Caco-2 (cell line): Measurements from ENCODE around the gene SYNPO2. TPM values are rescaled to one million over a fixed set of nuclear protein-coding genes. Genes with fewer than 3 reads are reported as not detected.
"Not testable (repeated sequence)": the region's sequence is repeated elsewhere in the genome, so short reads cannot be mapped to it uniquely, and the experiment has no call there.

ENCODE experiments used
- BruUV-seq: library from RNA; stranded (reverse); fragments of 400-500 nt; replicated peaks from 2 replicates; lab custom pipeline; 2021; lab: Mats Ljungman, UMichigan
- CTCF ChIA-PET: fragments of 300-600 bp; sonication (Branson Sonifier 250); formaldehyde crosslinking; loops from one replicate; lab custom pipeline; 2022; ENCODE audit warnings: antibody characterized with exemption; lab: Charles Lee
- POLR2A ChIA-PET: fragments of 300-600 bp; sonication (Branson Sonifier 250); formaldehyde crosslinking; loops from one replicate; lab custom pipeline; 2022; ENCODE audit warnings: antibody characterized with exemption; lab: Charles Lee
- DNase-seq, 2 experiments: peaks; one replicate each; pipeline versions ENCODE4 v3.0.0 to v3.0.0-alpha.2; 2020 to 2022
- H3K27me3 ChIP-seq: replicated peaks from 2 replicates; pipeline ENCODE4 v1.6.0; 2011; ENCODE audit warnings: low read length; ENCODE audit not compliant: control insufficient read depth, insufficient read depth
- H3K36me3 ChIP-seq: 2 replicates; pipeline ENCODE4 v1.5.1; 2011; ENCODE audit warnings: low read length; ENCODE audit not compliant: control insufficient read depth, insufficient read depth
- H3K4me1 ChIP-seq: fragments of 250-450 bp; sonication (Bioruptor Pico); 2 replicates; pipeline ENCODE4 v1.5.1; 2020; ENCODE audit warnings: mild to moderate bottlenecking
- H3K4me3 ChIP-seq: 2 replicates; pipeline ENCODE4 v1.5.1; 2011; ENCODE audit warnings: low read depth, mild to moderate bottlenecking, control low read depth, low read length
- H3K9me3 ChIP-seq: fragments of 250-450 bp; sonication (Bioruptor Pico); 2 replicates; pipeline ENCODE4 v1.5.1; 2020; ENCODE audit warnings: mild to moderate bottlenecking, moderate library complexity
- H3K27ac Mint-ChIP-seq: one replicate; pipeline ENCODE4 v1.8.0; 2022; ENCODE audit warnings: mixed read lengths; ENCODE audit not compliant: unreplicated experiment
- H3K27me3 Mint-ChIP-seq: one replicate; pipeline ENCODE4 v1.8.0; 2022; ENCODE audit warnings: mixed read lengths; ENCODE audit not compliant: insufficient read depth, unreplicated experiment
- H3K36me3 Mint-ChIP-seq: one replicate; pipeline ENCODE4 v1.8.0; 2022; ENCODE audit warnings: mild to moderate bottlenecking, mixed read lengths; ENCODE audit not compliant: insufficient read depth, unreplicated experiment
- H3K4me1 Mint-ChIP-seq: one replicate; pipeline ENCODE4 v1.8.0; 2022; ENCODE audit warnings: low read depth, mixed read lengths; ENCODE audit not compliant: unreplicated experiment
- H3K4me3 Mint-ChIP-seq: one replicate; pipeline ENCODE4 v1.8.0; 2022; ENCODE audit warnings: mild to moderate bottlenecking, moderate library complexity, mixed read lengths; ENCODE audit not compliant: unreplicated experiment
- H3K9me3 Mint-ChIP-seq: one replicate; pipeline ENCODE4 v1.8.0; 2022; ENCODE audit warnings: mixed read lengths; ENCODE audit not compliant: unreplicated experiment
- CTCF ChIP-seq, 2 experiments: fragments of 200-600 bp in 1 of 2; IDR thresholded peaks; 1 replicate in 1 of 2; 2 replicates in 1 of 2; pipeline versions ENCODE4 v1.5.1 to v1.8.0; 2011 to 2022; ENCODE audit warnings: antibody characterized with exemption in 1 of 2, control low read depth in 1 of 2, inconsistent platforms in 1 of 2, low read depth in 1 of 2, low read length in 1 of 2, mild to moderate bottlenecking in 1 of 2, moderate library complexity in 1 of 2; ENCODE audit not compliant: insufficient read depth in 1 of 2, severe bottlenecking in 1 of 2, unreplicated experiment in 1 of 2
- intact Hi-C: fragments of 100-400 bp; cut with micrococcal nuclease; formaldehyde crosslinking; loops from one replicate; pipeline ENCODE4 v1.10.0; 2022; ENCODE audit not compliant: unreplicated experiment
- total RNA-seq: library from RNA; stranded (reverse); gene quantifications from 2 replicates; pipeline ENCODE4 v1.2.3, GENCODE V29; 2022

Gene SYNPO2
- total RNA-seq, 1 experiment from 2014 or later = 0.16 TPM

- POLR2A ChIA-PET = no interaction called here
- Mint-ChIP-seq H3K4me1 (peaks cover 5% of the 10 kb centered on the region), H3K27ac (no peak overlapping the region), H3K36me3 (no peaks in the 10 kb centered on the region), H3K4me3 (no peak overlapping the region), H3K27me3 (no peaks in the 10 kb centered on the region), H3K9me3 (no peaks in the 10 kb centered on the region)
- Histone ChIP-seq H3K4me1 (peaks cover 8% of the 10 kb centered on the region; the same call in 1 of the 2 replicates), H3K9me3 (no peaks in the 10 kb centered on the region), H3K36me3 (no peaks in the 10 kb centered on the region), H3K27me3 (no peaks in the 10 kb centered on the region), H3K4me3 (no peak overlapping the region)
- BruUV-seq = no TSS peak
- DNase-seq = no peak
- TF ChIP-seq CTCF (IDR thresholded peaks at IDR 0.05; ENCODE audit: insufficient read depth in 1 of 2, low read depth in 1 of 2, low read length in 1 of 2, severe bottlenecking in 1 of 2, unreplicated experiment in 1 of 2) = no peak
- CTCF ChIA-PET = no interaction called here
- intact Hi-C loops = no loop called here
Observed at GRCh38 chr4:118973295-118973694, 84.6 kb downstream of the SYNPO2 start.

GRCh38 chr4:118974758-118975157, 86.1 kb downstream of the SYNPO2 start:
- no peak overlapping the region for H3K4me3 ChIP-seq
- DNase-seq = no peak
- no TSS peak for BruUV-seq
- H3K36me3 ChIP-seq = no peaks in the 10 kb centered on the region
- H3K9me3 ChIP-seq = no peaks in the 10 kb centered on the region
- H3K27me3 ChIP-seq = no peaks in the 10 kb centered on the region
- Mint-ChIP-seq H3K36me3 (no peaks in the 10 kb centered on the region), H3K4me1 (no peaks in the 10 kb centered on the region), H3K27ac (no peak overlapping the region), H3K9me3 (no peaks in the 10 kb centered on the region), H3K27me3 (no peaks in the 10 kb centered on the region), H3K4me3 (no peak overlapping the region)
- ChIA-PET CTCF (interaction anchor here (1.2 kb wide), 1 partner anchor 203 kb away, joined by 3 read pairs; no protein-coding TSS in a partner anchor), POLR2A (no interaction called here)
- TF ChIP-seq CTCF (IDR thresholded peaks at IDR 0.05; ENCODE audit: insufficient read depth in 1 of 2, low read depth in 1 of 2, low read length in 1 of 2, severe bottlenecking in 1 of 2, unreplicated experiment in 1 of 2) = no peak
- no peaks in the 10 kb centered on the region for H3K4me1 ChIP-seq
- intact Hi-C loops = no loop called here

DNA sequence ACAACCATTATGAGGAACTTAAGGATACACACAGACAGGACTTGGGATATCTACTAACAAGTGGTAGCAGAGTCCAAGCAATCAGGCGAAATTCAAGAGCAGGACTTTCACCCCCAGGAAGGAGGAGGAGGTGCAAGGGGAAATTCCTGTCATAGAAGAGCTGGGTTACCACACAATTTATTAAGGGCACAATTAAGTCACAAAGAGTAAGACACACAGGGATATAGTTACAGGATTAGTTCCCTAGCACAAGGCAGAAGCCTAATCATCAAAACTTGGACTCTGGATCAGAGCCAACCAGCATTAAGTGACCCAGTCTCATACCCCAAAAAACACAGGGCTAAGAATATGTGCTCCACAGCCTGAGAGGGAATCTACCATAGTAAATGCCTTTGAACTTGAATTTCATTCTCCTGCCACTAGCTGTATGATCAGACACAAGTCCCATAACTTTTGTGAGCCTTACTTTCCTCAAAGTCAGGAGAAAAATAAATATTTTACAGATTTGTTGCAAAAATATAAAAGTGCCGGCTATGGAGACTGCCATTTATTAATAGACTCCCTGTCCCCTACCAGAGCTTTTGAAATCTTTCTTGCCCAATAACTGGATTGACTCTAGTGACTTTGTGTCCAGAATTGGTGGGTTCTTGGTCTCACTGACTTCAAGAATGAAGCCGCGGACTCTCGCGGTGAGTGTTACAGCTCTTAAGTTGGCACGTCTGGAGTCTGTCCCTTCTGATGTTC, 87.0 kb downstream of the SYNPO2 start:
- POLR2A ChIA-PET = no interaction called here
- no peak overlapping the region for H3K27ac Mint-ChIP-seq
- no peaks in the 10 kb centered on the region for H3K9me3 Mint-ChIP-seq
- BruUV-seq = no TSS peak
- H3K4me1 Mint-ChIP-seq = no peaks in the 10 kb centered on the region
- no peaks in the 10 kb centered on the region for H3K27me3 ChIP-seq
- no peaks in the 10 kb centered on the region for H3K36me3 Mint-ChIP-seq
- H3K27me3 Mint-ChIP-seq = no peaks in the 10 kb centered on the region
- intact Hi-C loops = no loop called here
- H3K4me1 ChIP-seq = no peaks in the 10 kb centered on the region
- H3K9me3 ChIP-seq = no peaks in the 10 kb centered on the region
- CTCF ChIA-PET = interaction anchor here (1.2 kb wide), 1 partner anchor 204 kb away, joined by 3 read pairs; no protein-coding TSS in a partner anchor
- no peak overlapping the region for H3K4me3 Mint-ChIP-seq
- no peak overlapping the region for H3K4me3 ChIP-seq
- no peaks in the 10 kb centered on the region for H3K36me3 ChIP-seq
- no peak for DNase-seq
- TF ChIP-seq CTCF (IDR thresholded peaks at IDR 0.05; ENCODE audit: insufficient read depth in 1 of 2, low read depth in 1 of 2, low read length in 1 of 2, severe bottlenecking in 1 of 2, unreplicated experiment in 1 of 2) = no peak

- H3K27me3 ChIP-seq, intact Hi-C loops, DNase-seq, H3K4me1 Mint-ChIP-seq, H3K4me3 Mint-ChIP-seq, H3K36me3 Mint-ChIP-seq, H3K27me3 Mint-ChIP-seq, H3K4me3 ChIP-seq, H3K4me1 ChIP-seq, H3K36me3 ChIP-seq, POLR2A ChIA-PET, BruUV-seq, H3K27ac Mint-ChIP-seq, H3K9me3 Mint-ChIP-seq, H3K9me3 ChIP-seq: not testable (repeated sequence)
- CTCF ChIA-PET = interaction anchor here (1.2 kb wide), 1 partner anchor 204 kb away, joined by 3 read pairs; no protein-coding TSS in a partner anchor
Observed at GRCh38 chr4:118976193-118976560, 87.5 kb downstream of the SYNPO2 start.

DNA sequence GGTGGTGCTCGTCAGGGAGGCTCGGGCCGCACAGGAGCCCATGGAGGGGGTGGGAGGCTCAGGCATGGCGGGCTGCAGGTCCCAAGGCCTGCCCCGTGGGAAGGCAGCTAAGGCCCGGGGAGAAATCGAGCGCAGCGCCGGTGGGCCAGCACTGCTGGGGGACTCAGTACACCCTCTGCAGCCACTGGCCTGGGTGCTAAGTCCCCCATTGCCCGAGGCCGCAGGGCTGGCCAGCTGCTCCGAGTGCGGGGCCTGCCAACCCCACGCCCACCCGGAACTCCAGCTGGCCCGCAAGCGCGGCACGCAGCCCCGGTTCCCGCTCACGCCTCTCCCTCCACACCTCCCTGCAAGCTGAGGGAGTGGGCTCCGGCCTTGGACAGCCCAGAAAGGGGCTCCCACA, 88.4 kb downstream of the SYNPO2 start:
- H3K27ac Mint-ChIP-seq, H3K36me3 Mint-ChIP-seq, H3K27me3 Mint-ChIP-seq, CTCF ChIA-PET, BruUV-seq, DNase-seq, POLR2A ChIA-PET, H3K9me3 Mint-ChIP-seq, intact Hi-C loops, H3K36me3 ChIP-seq, H3K9me3 ChIP-seq, H3K4me1 Mint-ChIP-seq, H3K4me3 Mint-ChIP-seq, H3K4me1 ChIP-seq, H3K4me3 ChIP-seq, H3K27me3 ChIP-seq: not testable (repeated sequence)
